Measurements from ENCODE around the gene ZNRF1. TPM values are rescaled to one million over a fixed set of nuclear protein-coding genes. Genes with fewer than 3 reads are reported as not detected.

The ZNRF1 gene
- total and polyA plus RNA-seq, 10 of the 15 experiments (the other 5 are each of a cell fraction or from before 2014, with no cell fraction given) = 5.8 to 25.9 (median 14.3) TPM

- H4K20me1 ChIP-seq (ENCODE audit: control insufficient read depth, insufficient read depth) = no peaks in the 10 kb centered on the region
- no peak for TF ChIP-seq CREB1 (IDR thresholded peaks at IDR 0.05; ENCODE audit: low read depth)
- TF ChIP-seq NR2F1 (conservative IDR thresholded peaks at IDR 0.05) = no peak
- TF ChIP-seq CEBPZ (IDR thresholded peaks at IDR 0.05; ENCODE audit: low read depth, low read length) = no peak
- no peak for TF ChIP-seq POLR2AphosphoS2 (IDR thresholded peaks at IDR 0.05; ENCODE audit: low read depth, low read length)
- TF ChIP-seq ZNF207 (IDR thresholded peaks at IDR 0.05; ENCODE audit: borderline replicate concordance) = no peak
- no peak for TF ChIP-seq CEBPB (IDR thresholded peaks at IDR 0.05; ENCODE audit: borderline replicate concordance in 1 of 2, low read depth in 2 of 2, low read length in 2 of 2)
- TF ChIP-seq SREBF1 (IDR thresholded peaks at IDR 0.05; ENCODE audit: low read length) = no peak
- no peak for TF ChIP-seq RAD51 (IDR thresholded peaks at IDR 0.05)
- TF ChIP-seq CREM (IDR thresholded peaks at IDR 0.05; ENCODE audit: low read depth) = no peak
- no peak for TF ChIP-seq IKZF2 (IDR thresholded peaks at IDR 0.05)
- no peak for TF ChIP-seq TCF3 (IDR thresholded peaks at IDR 0.05; ENCODE audit: borderline replicate concordance, insufficient read depth, low read depth, low read length)
- no peak for TF ChIP-seq ZNF217 (IDR thresholded peaks at IDR 0.05)
- TF ChIP-seq RFX5 (IDR thresholded peaks at IDR 0.05; ENCODE audit: low read depth, low read length) = no peak
- TF ChIP-seq FOXM1 (IDR thresholded peaks at IDR 0.05; ENCODE audit: low read depth, low read length) = no peak
- TF ChIP-seq ZBED1 (IDR thresholded peaks at IDR 0.05; ENCODE audit: borderline replicate concordance) = no peak
- TF ChIP-seq SMARCA5 (IDR thresholded peaks at IDR 0.05) = no peak
- TF ChIP-seq ZNF274 (IDR thresholded peaks at IDR 0.05; ENCODE audit: insufficient read depth, insufficient read length) = no peak
- TF ChIP-seq SP1 (IDR thresholded peaks at IDR 0.05; ENCODE audit: low read depth, low read length) = no peak
- no peak for TF ChIP-seq POU2F2 (IDR thresholded peaks at IDR 0.05; ENCODE audit: borderline replicate concordance, low read depth, low read length)
- TF ChIP-seq STAT1 (conservative IDR thresholded peaks at IDR 0.05) = no peak
- H3K4me3 ChIP-seq = no peak overlapping the region
- in situ Hi-C loops (cut with MboI) (loop anchor here (10.0 kb wide), 1 partner anchor 59 kb away; no protein-coding TSS in a partner anchor), intact Hi-C loops (cut with micrococcal nuclease; ENCODE audit: unreplicated experiment) (no loop called here)
- no peak overlapping the region for H2AFZ ChIP-seq (ENCODE audit: control insufficient read depth, low read depth, low read length)
- ChIA-PET SMC1A (ENCODE audit: uncharacterized antibody, unreplicated experiment) (interaction anchor here (0.6 kb wide), 1 partner anchor 281 kb away, joined by 4 read pairs; no protein-coding TSS in a partner anchor), RAD21 (ENCODE audit: unreplicated experiment) (no interaction called here), CTCF (no interaction called here), POLR2A (interaction anchor here (0.7 to 1.5 kb wide), 3 partner anchors 9 to 17 kb away, joined by 3 to 7 read pairs (median 5); no protein-coding TSS in a partner anchor)
- no peak overlapping the region for H3K9ac ChIP-seq (ENCODE audit: control insufficient read depth, insufficient read depth, low read length)
- FAIRE-seq (no peak), DNase-seq (ENCODE audit: low read depth, low spot score) (no peak), ATAC-seq (no peak)
- WGBS (ENCODE audit: insufficient coverage, insufficient replicate concordance, low lambda C conversion rate, missing lambda C conversion rate) = 82% methylated on average over 3 of the region's 3 CpGs
- H3K9me3 ChIP-seq (replicated peaks; ENCODE audit: control insufficient read depth, insufficient read depth, low read length) = no peaks in the 10 kb centered on the region; the same call in 2 of the 3 replicates
- H3K4me2 ChIP-seq (ENCODE audit: control insufficient read depth, insufficient read depth) = no peak overlapping the region
- no TSS peak for BruUV-seq (replicated peaks)
- no peaks in the 10 kb centered on the region for H3K36me3 ChIP-seq (ENCODE audit: control insufficient read depth in 2 of 2, insufficient read depth in 2 of 2, low read length in 1 of 2)
- no peaks in the 10 kb centered on the region for H3K27me3 ChIP-seq (replicated peaks in 1 of 2; ENCODE audit: control insufficient read depth in 2 of 2, insufficient read depth in 2 of 2, low read length in 1 of 2)
- peaks cover 4% of the 10 kb centered on the region for H3K79me2 ChIP-seq (ENCODE audit: control insufficient read depth, insufficient read depth, low read length)
- no peak overlapping the region for H3K27ac ChIP-seq (ENCODE audit: control insufficient read depth, insufficient read depth)
- H3K4me1 ChIP-seq (ENCODE audit: control insufficient read depth, insufficient read depth, low read length) = peaks cover 27% of the 10 kb centered on the region
These were observed 46.6 kb downstream of the ZNRF1 start for GRCh38 chr16:75045424-75045823.

All from GM12878 (cell line).